ENCODE results near the gene NGLY1. TPM values are rescaled to one million over a fixed set of nuclear protein-coding genes. Genes with fewer than 3 reads are reported as not detected.

The NGLY1 gene
- total RNA-seq, 2 experiments from 2014 or later: 63.1 to 72.8 TPM

- Mint-ChIP-seq H3K27ac (no peak overlapping the region), H3K36me3 (peaks cover 54% of the 10 kb centered on the region), H3K4me1 (peaks cover 9% of the 10 kb centered on the region), H3K27me3 (no peaks in the 10 kb centered on the region), H3K9me3 (no peaks in the 10 kb centered on the region), H3K4me3 (no peak overlapping the region)
- DNase-seq: no peak
These were observed 32.2 kb downstream of the NGLY1 start for GRCh38 chr3:25751048-25751447.

GRCh38 chr3:25749031-25749581 is 34.1 kb downstream of the NGLY1 start:
- no peak overlapping the region for H3K4me3 Mint-ChIP-seq
- peaks cover 60% of the 10 kb centered on the region for H3K36me3 Mint-ChIP-seq
- H3K27ac Mint-ChIP-seq: no peak overlapping the region
- no peaks in the 10 kb centered on the region for H3K27me3 Mint-ChIP-seq
- no peaks in the 10 kb centered on the region for H3K4me1 Mint-ChIP-seq
- no peaks in the 10 kb centered on the region for H3K9me3 Mint-ChIP-seq
- DNase-seq: no peak

GRCh38 chr3:25748189-25748588 is 35.1 kb downstream of the NGLY1 start:
- DNase-seq: no peak
- peaks cover 68% of the 10 kb centered on the region for H3K36me3 Mint-ChIP-seq
- H3K27ac Mint-ChIP-seq: no peak overlapping the region
- H3K4me1 Mint-ChIP-seq: no peaks in the 10 kb centered on the region
- no peak overlapping the region for H3K4me3 Mint-ChIP-seq
- no peaks in the 10 kb centered on the region for H3K27me3 Mint-ChIP-seq
- H3K9me3 Mint-ChIP-seq: no peaks in the 10 kb centered on the region

GRCh38 chr3:25747033-25747432 is 36.2 kb downstream of the NGLY1 start:
- Mint-ChIP-seq H3K4me1 (no peaks in the 10 kb centered on the region), H3K4me3 (no peak overlapping the region), H3K9me3 (no peaks in the 10 kb centered on the region), H3K27ac (no peak overlapping the region), H3K36me3 (peaks cover 66% of the 10 kb centered on the region), H3K27me3 (no peaks in the 10 kb centered on the region)
- no peak for DNase-seq

GRCh38 chr3:25744470-25744869 is 38.8 kb downstream of the NGLY1 start:
- Mint-ChIP-seq H3K36me3 (peaks cover 49% of the 10 kb centered on the region), H3K27ac (no peak overlapping the region), H3K27me3 (no peaks in the 10 kb centered on the region), H3K9me3 (no peaks in the 10 kb centered on the region), H3K4me3 (no peak overlapping the region), H3K4me1 (peaks cover 3% of the 10 kb centered on the region)
- DNase-seq: no peak

GRCh38 chr3:25728101-25728500 is 55.1 kb downstream of the NGLY1 start:
- no peaks in the 10 kb centered on the region for H3K9me3 Mint-ChIP-seq
- H3K4me3 Mint-ChIP-seq: no peak overlapping the region

GRCh38 chr3:25727316-25727715 is 55.9 kb downstream of the NGLY1 start:
- H3K9me3 Mint-ChIP-seq: no peaks in the 10 kb centered on the region
- H3K4me1 Mint-ChIP-seq: no peaks in the 10 kb centered on the region
- H3K4me3 Mint-ChIP-seq: no peak overlapping the region
- H3K27ac Mint-ChIP-seq: no peak overlapping the region
- DNase-seq: no peak
- H3K36me3 Mint-ChIP-seq: peaks cover 31% of the 10 kb centered on the region
- H3K27me3 Mint-ChIP-seq: no peaks in the 10 kb centered on the region

More at GRCh38 chr3:25728101-25728500, 55.1 kb downstream of the NGLY1 start:
- Mint-ChIP-seq H3K4me1 (no peaks in the 10 kb centered on the region), H3K27me3 (no peaks in the 10 kb centered on the region), H3K27ac (no peak overlapping the region), H3K36me3 (peaks cover 34% of the 10 kb centered on the region)
- no peak for DNase-seq

GRCh38 chr3:25725810-25726209 is 57.4 kb downstream of the NGLY1 start:
- no peak overlapping the region for H3K27ac Mint-ChIP-seq

GRCh38 chr3:25724948-25725645 is 58.1 kb downstream of the NGLY1 start:
- no peak for DNase-seq
- no peak overlapping the region for H3K27ac Mint-ChIP-seq
- H3K4me1 Mint-ChIP-seq: no peaks in the 10 kb centered on the region
- H3K9me3 Mint-ChIP-seq: no peaks in the 10 kb centered on the region
- H3K27me3 Mint-ChIP-seq: no peaks in the 10 kb centered on the region
- peaks cover 31% of the 10 kb centered on the region for H3K36me3 Mint-ChIP-seq
- no peak overlapping the region for H3K4me3 Mint-ChIP-seq

More at GRCh38 chr3:25725810-25726209, 57.4 kb downstream of the NGLY1 start:
- Mint-ChIP-seq H3K36me3 (peaks cover 31% of the 10 kb centered on the region), H3K27me3 (no peaks in the 10 kb centered on the region), H3K4me3 (no peak overlapping the region), H3K9me3 (no peaks in the 10 kb centered on the region), H3K4me1 (no peaks in the 10 kb centered on the region)
- no peak for DNase-seq

- Mint-ChIP-seq H3K4me1 (no peaks in the 10 kb centered on the region), H3K27ac (no peak overlapping the region), H3K9me3 (no peaks in the 10 kb centered on the region), H3K36me3 (peaks cover 25% of the 10 kb centered on the region), H3K4me3 (no peak overlapping the region), H3K27me3 (no peaks in the 10 kb centered on the region)
- DNase-seq: no peak
These were observed 59.4 kb downstream of the NGLY1 start for GRCh38 chr3:25723802-25724201.

- Mint-ChIP-seq H3K27ac (no peak overlapping the region), H3K36me3 (peaks cover 15% of the 10 kb centered on the region), H3K27me3 (no peaks in the 10 kb centered on the region), H3K4me1 (no peaks in the 10 kb centered on the region), H3K4me3 (no peak overlapping the region), H3K9me3 (peaks cover 4% of the 10 kb centered on the region)
- DNase-seq: no peak
These were observed 63.9 kb downstream of the NGLY1 start for GRCh38 chr3:25719321-25719720.

GRCh38 chr3:25713341-25713985 is 69.8 kb downstream of the NGLY1 start:
- H3K27ac Mint-ChIP-seq: no peak overlapping the region
- H3K27me3 Mint-ChIP-seq: no peaks in the 10 kb centered on the region
- no peak for DNase-seq
- peaks cover 15% of the 10 kb centered on the region for H3K36me3 Mint-ChIP-seq
- peaks cover 4% of the 10 kb centered on the region for H3K9me3 Mint-ChIP-seq
- H3K4me3 Mint-ChIP-seq: no peak overlapping the region
- no peaks in the 10 kb centered on the region for H3K4me1 Mint-ChIP-seq

GRCh38 chr3:25711090-25711489 is 72.2 kb downstream of the NGLY1 start:
- Mint-ChIP-seq H3K27ac (no peak overlapping the region), H3K36me3 (peaks cover under 1% of the 10 kb centered on the region), H3K4me1 (no peaks in the 10 kb centered on the region), H3K9me3 (no peaks in the 10 kb centered on the region), H3K4me3 (no peak overlapping the region), H3K27me3 (peaks cover 3% of the 10 kb centered on the region)
- DNase-seq: no peak

- Mint-ChIP-seq H3K4me1 (no peaks in the 10 kb centered on the region), H3K36me3 (no peaks in the 10 kb centered on the region)
These were observed 75.2 kb downstream of the NGLY1 start for GRCh38 chr3:25708036-25708435.

GRCh38 chr3:25707268-25707926 is 75.8 kb downstream of the NGLY1 start:
- no peaks in the 10 kb centered on the region for H3K9me3 Mint-ChIP-seq
- no peaks in the 10 kb centered on the region for H3K36me3 Mint-ChIP-seq
- no peak overlapping the region for H3K27ac Mint-ChIP-seq
- DNase-seq: no peak
- no peak overlapping the region for H3K4me3 Mint-ChIP-seq
- no peaks in the 10 kb centered on the region for H3K4me1 Mint-ChIP-seq
- peaks cover 10% of the 10 kb centered on the region for H3K27me3 Mint-ChIP-seq

More at GRCh38 chr3:25708036-25708435, 75.2 kb downstream of the NGLY1 start:
- Mint-ChIP-seq H3K9me3 (no peaks in the 10 kb centered on the region), H3K27ac (no peak overlapping the region), H3K4me3 (no peak overlapping the region), H3K27me3 (peaks cover 10% of the 10 kb centered on the region)
- DNase-seq: no peak
